ENCODE results near the gene XYLT2. TPM values are rescaled to one million over a fixed set of nuclear protein-coding genes. Genes with fewer than 3 reads are reported as not detected.

Gene XYLT2
- total and polyA plus RNA-seq, 9 of the 15 experiments (the other 6 are each of a cell fraction or from before 2014, with no cell fraction given): 0.63 to 9.1 (median 4.3) TPM

DNA sequence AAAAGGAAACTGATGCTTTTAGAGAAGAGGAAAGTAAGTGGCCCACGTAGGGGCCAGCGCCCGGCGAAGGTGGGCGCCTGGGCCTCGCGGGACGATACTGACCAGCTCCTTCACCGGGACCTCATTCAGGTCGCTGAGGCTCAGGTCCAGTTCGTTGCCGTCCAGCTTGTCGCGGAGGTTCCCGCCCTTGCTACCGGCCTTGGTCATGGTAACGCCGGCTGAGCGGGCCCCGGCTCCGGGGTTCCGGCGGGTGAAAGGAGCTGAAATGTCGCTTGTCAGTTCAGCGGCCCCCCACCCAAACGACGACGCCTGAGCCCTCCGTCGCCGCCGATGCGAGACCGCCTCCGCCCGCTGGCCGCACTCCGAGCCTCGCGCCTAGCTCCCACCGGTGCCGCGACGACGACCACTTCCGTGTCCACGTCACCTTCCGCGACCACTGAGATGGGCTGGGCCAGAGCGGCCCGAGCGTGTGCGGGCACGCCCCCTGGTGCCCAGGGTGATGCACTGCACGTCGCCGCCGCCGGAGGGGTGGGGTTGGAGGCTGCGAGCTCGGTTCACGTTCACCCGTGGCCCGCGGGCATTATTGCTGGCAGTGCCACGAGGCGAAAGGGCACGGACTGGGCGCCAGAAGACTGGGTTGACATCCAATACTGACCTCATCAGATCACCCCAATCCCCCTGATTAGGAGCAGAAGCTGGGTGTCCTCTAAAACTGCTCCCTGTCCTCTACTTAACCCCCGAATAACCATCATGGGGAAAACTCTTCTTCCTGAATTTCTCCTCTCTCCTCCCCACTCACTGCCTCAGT lies 51.4 kb downstream of the XYLT2 start, which contains the start of gene LRRC59 (continued):
- no peak for TF ChIP-seq ZNF184 (CRISPR knock-in tag; IDR thresholded peaks at IDR 0.05)
- 0 out of 4 replicates have a peak, but pooled peaks of 1 of the 2 experiments have one; percentile 36 for TF ChIP-seq KDM1A (IDR thresholded peaks at IDR 0.05)

DNA sequence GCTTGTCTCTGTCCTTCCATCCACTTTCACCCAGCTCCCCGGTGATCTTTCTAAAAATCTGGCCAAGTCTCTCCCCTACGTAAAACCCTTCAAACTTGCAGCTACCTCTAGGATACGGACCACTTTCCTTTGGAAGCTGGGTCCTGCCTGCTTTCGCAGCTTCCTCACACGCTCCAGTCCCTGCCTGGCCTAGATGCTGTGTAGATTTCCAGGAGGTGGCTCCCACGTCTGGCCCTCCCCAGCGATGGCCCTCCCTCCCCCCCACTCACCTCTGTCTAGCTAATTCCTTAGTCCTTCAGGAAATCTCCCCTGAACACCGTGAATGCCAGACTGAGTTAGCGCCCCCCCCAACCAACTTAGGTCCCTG lies 52.0 kb downstream of the XYLT2 start:
- CTCF ChIA-PET (ENCODE audit: low intra/inter-chr PET ratio): interaction anchor here (2.5 kb wide), 1 partner anchor 81 kb away, joined by 9 read pairs; the partner anchor contains the start of gene RSAD1
- intact Hi-C loops (cut with micrococcal nuclease): loop anchor here (2.0 kb wide), 2 partner anchors 29 to 81 kb away; partner anchors contain the start of genes ACSF2 and RSAD1
- peaks cover 47% of the 10 kb centered on the region for H3K79me2 ChIP-seq (ENCODE audit: control insufficient read depth, insufficient read depth, low read length)
- TF ChIP-seq, protein P1, sequence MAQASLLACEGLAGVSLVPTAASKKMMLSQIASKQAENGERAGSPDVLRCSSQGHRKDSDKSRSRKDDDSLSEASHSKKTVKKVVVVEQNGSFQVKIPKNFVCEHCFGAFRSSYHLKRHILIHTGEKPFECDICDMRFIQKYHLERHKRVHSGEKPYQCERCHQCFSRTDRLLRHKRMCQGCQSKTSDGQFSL (CRISPR knock-in tag; IDR thresholded peaks at IDR 0.05): peak; percentile 77
- TF ChIP-seq, protein P1 (tag; IDR thresholded peaks at IDR 0.05): peak in 1 of 2 experiments; percentile 70; a peak in 1 of 4 replicates
- TF ChIP-seq ZNF347 (CRISPR knock-in tag; IDR thresholded peaks at IDR 0.05; ENCODE audit: low read depth): no peak
- peak; percentile 16; the same call in 1 of the 2 replicates for TF ChIP-seq ZBTB7A (IDR thresholded peaks at IDR 0.05; ENCODE audit: borderline replicate concordance, control insufficient read depth, low read depth, low read length)
- 0 out of 2 replicates have a peak, but pooled peaks have one; percentile 23 for TF ChIP-seq DPF2 (IDR thresholded peaks at IDR 0.05)
- H3K4me2 ChIP-seq (ENCODE audit: insufficient read depth, low read length): peak overlapping the region; percentile 93
- H2AFZ ChIP-seq (ENCODE audit: low read depth, low read length): peak overlapping the region; percentile 94
- no peaks in the 10 kb centered on the region for H3K9me3 ChIP-seq (replicated peaks; ENCODE audit: control insufficient read depth, insufficient read depth, low read depth, low read length)
- no peaks in the 10 kb centered on the region for H3K27me3 ChIP-seq (ENCODE audit: control insufficient read depth in 2 of 2, insufficient read depth in 2 of 2, low read length in 2 of 2)
- peak overlapping the region; percentile 98 to 99; a peak in 3 of 4 replicates for H3K9ac ChIP-seq (ENCODE audit: insufficient read depth in 1 of 2, low read depth in 2 of 2, low read length in 2 of 2)
- peak overlapping the region; percentile 93; the same call in 2 of the 3 replicates for H3K27ac ChIP-seq (ENCODE audit: extremely low read depth, low read depth, low read length)
- in situ Hi-C loops (cut with MboI): no loop called here
- WGBS (ENCODE audit: insufficient coverage, low coverage, missing lambda C conversion rate): 24% methylated on average over 7 of the region's 9 CpGs
- peaks cover 34% of the 10 kb centered on the region for H3K36me3 ChIP-seq (ENCODE audit: control insufficient read depth, insufficient read depth, low read length)
- POLR2A ChIA-PET: interaction anchor here (0.6 to 6.4 kb wide), 6 partner anchors 15 to 237 kb away, joined by 4 to 129 read pairs (median 6); no protein-coding TSS in a partner anchor
- no TSS peak for BruUV-seq (replicated peaks)
- H4K20me1 ChIP-seq (replicated peaks; ENCODE audit: control insufficient read depth, insufficient read depth, low read length): 0 out of 2 replicates have a peak, but pooled peaks cover 16% of the 10 kb centered on the region
- no peaks in the 10 kb centered on the region for H3K9me1 ChIP-seq (ENCODE audit: control insufficient read depth, insufficient read depth, low read length)
- H3K4me1 ChIP-seq (replicated peaks in 1 of 2; ENCODE audit: control insufficient read depth in 2 of 2, insufficient read depth in 2 of 2, low read length in 2 of 2): peaks cover 21 to 29% of the 10 kb centered on the region in 2 experiments; a peak in 4 of 5 replicates
- ATAC-seq (peak; percentile 10; the same call in 2 of the 3 replicates), FAIRE-seq (no peak), DNase-seq (ENCODE audit: extremely low read depth in 1 of 4, low spot score in 3 of 4) (peak; percentile 32 to 47 (median 38))
- peak overlapping the region; percentile 87 for H3K4me3 ChIP-seq

All from K562 (cell line).